ENCODE data around the gene KLF4.

The KLF4 gene

GRCh38 chr9:107447081-107447480, 42.5 kb downstream of the KLF4 start:
- DNase-seq, result no peak

- no peak for DNase-seq
Observed at GRCh38 chr9:107446491-107446890, 43.1 kb downstream of the KLF4 start.

- no peak for DNase-seq
Observed at GRCh38 chr9:107443786-107444185, 45.8 kb downstream of the KLF4 start.

GRCh38 chr9:107439991-107440456, 49.5 kb downstream of the KLF4 start:
- peak; percentile 10 for DNase-seq

GRCh38 chr9:107438211-107439031, 51.1 kb downstream of the KLF4 start:
- peak; percentile 47 for DNase-seq

GRCh38 chr9:107437716-107438115, 51.9 kb downstream of the KLF4 start:
- no peak for DNase-seq

- no peak for DNase-seq
Observed at GRCh38 chr9:107435415-107435814, 54.2 kb downstream of the KLF4 start.

All from NCI-H2029 (cell line).